Psoas muscle (tissue), 8 donors: ENCODE measurements around the gene MED4. TPM values are rescaled to one million over a fixed set of nuclear protein-coding genes. Genes with fewer than 3 reads are reported as not detected.

Experiments
- ATAC-seq, 4 donors: fragments of 200-7000 bp; cut with Tn5 transposase; one replicate each; pipeline ENCODE4 v1.9.1; 2020; ENCODE audit warnings: moderate library complexity in 3 of 4, mild to moderate bottlenecking in 2 of 4
- DNase-seq, 2 donors: peaks; one replicate each; pipeline ENCODE4 v3.0.0-alpha.2; 2020
- H3K27ac ChIP-seq: fragments of 200-600 bp; one replicate; pipeline ENCODE4 v1.8.0; 2022
- H3K27me3 ChIP-seq, 3 donors: fragments of 200-600 bp in 1 of 3; one replicate each; pipeline versions ENCODE4 v1.6.1 to v1.8.0; 2013 to 2022; ENCODE audit warnings: low read length in 2 of 3, mild to moderate bottlenecking in 2 of 3, moderate library complexity in 1 of 3; ENCODE audit not compliant: insufficient read depth in 3 of 3
- H3K36me3 ChIP-seq, 2 donors: fragments of 200-600 bp in 1 of 2; one replicate each; pipeline versions ENCODE4 v1.6.1 to v1.8.0; 2013 to 2022; ENCODE audit warnings: low read depth in 1 of 2, mild to moderate bottlenecking in 1 of 2, moderate library complexity in 1 of 2; ENCODE audit not compliant: insufficient read depth in 1 of 2
- H3K4me1 ChIP-seq: fragments of 200-600 bp; one replicate; pipeline ENCODE4 v1.8.0; 2022
- H3K4me3 ChIP-seq: fragments of 200-600 bp; one replicate; pipeline ENCODE4 v1.8.0; 2022; ENCODE audit warnings: mild to moderate bottlenecking
- H3K9me3 ChIP-seq: fragments of 200-600 bp; one replicate; pipeline ENCODE4 v1.8.0; 2022
- WGBS, 3 donors: extraction: QIAGEN DNeasy Blood & Tissue Kit; methylation state at CpG; one replicate each; pipeline versions ENCODE4 v1.1.6 to v1.1.7; 2013; 5-methylcytosine and 5-hydroxymethylcytosine counted together
- intact Hi-C, 2 donors: fragments of 100-400 bp; cut with DNase I; formaldehyde crosslinking; loops; one replicate each; pipeline versions ENCODE4 v1.11.0 to v1.14.2; 2022
- polyA plus RNA-seq, 3 donors: library from polyadenylated mRNA; stranded (reverse); fragments of 200-250 nt; gene quantifications; one replicate each; pipeline ENCODE4 v1.2.3, GENCODE V29; 2013
- total RNA-seq, 4 donors: library from RNA; stranded (reverse); fragmentation: NEBNext Ultra II Directional in 2 of 4; extraction: Animal tissue kit (Norgen Biotek cat#: 25700) in 2 of 4; gene quantifications; one replicate each; pipeline versions ENCODE4 v1.2.1 to v1.2.4, GENCODE V29; 2021 to 2023
- TF ChIP-seq, protein P1 (sequence below): fragments of 200-600 bp; IDR thresholded peaks from one replicate; pipeline ENCODE4 v1.8.0; 2022; ENCODE audit warnings: antibody characterized with exemption
- donor health status: healthy with polysubstance abuse.
- donor health status: DM: no; HTN: no; CAD: no; lungs with moderate emphysema.
- donor health status: Bipolar disorder and iron deficiency.
- donor health status: healthy.
- donor health status: DM: yes; HTN: yes; CAD: no.
- donor health status: DM: no; HTN: no; CAD: no.
- donor health status: DM: no; HTN: no; CAD: no.
- donor health status: DM: yes; HTN: yes; CAD: no.

MED4 gene
- total and polyA plus RNA-seq, 7 donors, result 41.3 to 81.0 (median 48.5) TPM

DNA sequence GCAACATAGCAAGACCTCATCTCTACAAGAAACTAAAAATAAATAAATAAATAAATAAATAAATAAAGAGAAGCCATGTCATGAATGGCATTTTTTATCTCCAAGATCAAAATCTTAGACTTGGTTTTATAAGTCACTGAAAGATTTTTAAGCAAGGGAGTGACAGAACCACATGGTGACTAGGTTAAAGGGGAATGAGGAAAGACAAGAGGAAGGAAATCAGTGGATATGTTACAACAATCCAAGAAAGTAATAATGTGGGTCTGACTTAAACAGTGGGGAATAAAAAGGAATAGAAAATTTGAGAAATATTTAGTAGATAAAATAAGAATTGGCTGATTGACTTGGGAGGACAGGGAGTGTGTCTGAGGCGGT is 18.8 kb upstream of the MED4 start:
- ATAC-seq (no peak), DNase-seq (no peak)
- intact Hi-C loops, result no loop called here
- H3K27me3 ChIP-seq, result no peaks in the 10 kb centered on the region
- H3K36me3 ChIP-seq, result no peaks in the 10 kb centered on the region
- no peak overlapping the region for H3K27ac ChIP-seq
- WGBS, 3 donors, result 80 to 96% (median 92%) methylated on average over 1 of the region's 1 CpG
- H3K4me1 ChIP-seq, result no peaks in the 10 kb centered on the region
- H3K9me3 ChIP-seq, result no peaks in the 10 kb centered on the region
- TF ChIP-seq, protein P1, sequence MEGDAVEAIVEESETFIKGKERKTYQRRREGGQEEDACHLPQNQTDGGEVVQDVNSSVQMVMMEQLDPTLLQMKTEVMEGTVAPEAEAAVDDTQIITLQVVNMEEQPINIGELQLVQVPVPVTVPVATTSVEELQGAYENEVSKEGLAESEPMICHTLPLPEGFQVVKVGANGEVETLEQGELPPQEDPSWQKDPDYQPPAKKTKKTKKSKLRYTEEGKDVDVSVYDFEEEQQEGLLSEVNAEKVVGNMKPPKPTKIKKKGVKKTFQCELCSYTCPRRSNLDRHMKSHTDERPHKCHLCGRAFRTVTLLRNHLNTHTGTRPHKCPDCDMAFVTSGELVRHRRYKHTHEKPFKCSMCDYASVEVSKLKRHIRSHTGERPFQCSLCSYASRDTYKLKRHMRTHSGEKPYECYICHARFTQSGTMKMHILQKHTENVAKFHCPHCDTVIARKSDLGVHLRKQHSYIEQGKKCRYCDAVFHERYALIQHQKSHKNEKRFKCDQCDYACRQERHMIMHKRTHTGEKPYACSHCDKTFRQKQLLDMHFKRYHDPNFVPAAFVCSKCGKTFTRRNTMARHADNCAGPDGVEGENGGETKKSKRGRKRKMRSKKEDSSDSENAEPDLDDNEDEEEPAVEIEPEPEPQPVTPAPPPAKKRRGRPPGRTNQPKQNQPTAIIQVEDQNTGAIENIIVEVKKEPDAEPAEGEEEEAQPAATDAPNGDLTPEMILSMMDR, result no peak
- no peak overlapping the region for H3K4me3 ChIP-seq

DNA sequence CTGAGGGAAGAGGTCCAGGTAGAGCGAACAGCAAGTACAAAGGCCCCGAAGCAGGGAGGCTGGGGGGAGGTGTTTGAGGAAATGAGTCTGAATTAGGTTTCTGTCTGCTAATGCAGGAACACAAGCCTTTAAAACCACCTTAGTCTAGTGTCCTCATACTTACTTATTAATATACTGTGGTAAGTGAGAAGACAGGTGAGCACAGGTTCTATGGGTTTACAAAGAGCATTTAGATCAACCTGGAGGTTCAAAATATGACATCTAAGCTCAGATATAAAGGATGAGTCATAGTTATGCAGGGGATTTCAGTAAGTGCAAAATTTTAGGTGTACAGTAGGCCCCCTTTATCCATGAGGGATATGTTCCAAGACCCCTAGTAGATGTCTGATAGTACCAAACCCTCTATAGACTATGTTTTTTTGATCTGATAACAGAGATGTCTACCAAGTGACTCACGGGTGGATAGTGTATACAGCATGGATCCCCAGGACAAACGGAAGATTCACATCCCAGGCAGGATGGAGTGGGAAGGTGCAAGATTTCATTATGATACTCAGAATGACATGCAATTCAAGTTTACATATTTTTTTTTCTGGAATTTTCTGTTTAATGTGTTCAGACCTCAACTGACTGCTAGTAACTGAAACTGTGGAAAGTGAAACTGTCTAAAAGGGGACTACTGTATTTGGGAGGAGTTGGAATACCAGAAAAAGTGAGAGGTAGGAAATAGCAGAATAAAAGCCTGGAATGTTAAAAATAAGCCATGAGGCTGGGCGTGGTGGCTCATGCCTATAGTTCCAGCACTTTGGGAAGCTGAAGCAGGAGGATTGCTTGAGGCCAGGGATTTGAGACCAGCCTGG is 18.2 kb upstream of the MED4 start:
- no peak for ATAC-seq
- intact Hi-C loops, result no loop called here
- no peaks in the 10 kb centered on the region for H3K27me3 ChIP-seq
- no peaks in the 10 kb centered on the region for H3K36me3 ChIP-seq
- H3K27ac ChIP-seq, result no peak overlapping the region
- H3K9me3 ChIP-seq, result no peaks in the 10 kb centered on the region
- no peak for DNase-seq
- H3K4me1 ChIP-seq, result no peaks in the 10 kb centered on the region
- TF ChIP-seq, protein P1, result no peak
- no peak overlapping the region for H3K4me3 ChIP-seq
- 79 to 89% (median 84%) methylated on average over 5 of the region's 5 CpGs for WGBS, 3 donors

DNA sequence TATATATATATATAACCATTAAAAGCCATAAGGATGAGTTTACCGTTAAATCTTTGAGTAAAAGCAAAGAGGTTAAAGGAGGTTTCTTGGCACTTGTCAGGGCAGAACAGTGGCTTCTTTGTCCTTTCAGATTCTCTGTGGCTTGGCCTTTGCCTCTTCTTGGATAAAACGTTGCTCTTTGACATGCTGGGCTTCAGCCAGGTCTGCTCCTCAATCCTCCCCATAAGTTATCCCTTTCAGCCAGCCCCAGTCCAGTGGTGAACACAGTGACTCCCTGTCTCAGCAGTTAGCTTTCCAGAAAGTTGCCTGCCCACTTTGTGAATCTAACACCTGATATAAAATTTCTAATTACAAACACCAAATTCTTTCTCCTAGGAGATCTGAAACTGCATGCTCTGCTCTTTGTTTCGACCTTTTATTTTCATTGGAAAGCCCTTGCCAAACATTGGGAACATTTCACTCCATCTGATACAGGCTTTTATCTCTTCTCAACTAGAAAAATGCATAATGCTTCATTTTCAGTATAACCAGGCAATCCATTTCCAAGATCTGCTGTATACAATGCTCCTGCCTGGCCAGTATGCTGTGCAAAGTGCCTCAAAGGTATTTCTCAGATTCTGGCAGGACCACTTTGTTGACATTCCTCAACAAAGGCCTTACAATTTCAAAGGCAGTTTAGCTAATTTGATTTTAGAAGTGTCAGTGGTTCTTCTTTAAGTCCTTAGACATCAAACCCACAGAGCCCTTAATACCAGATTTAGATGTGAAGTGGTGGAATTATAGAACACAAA is 16.2 kb upstream of the MED4 start:
- 12 to 22% (median 14%) methylated on average over 3 of the region's 3 CpGs for WGBS, 3 donors
- DNase-seq, result no peak
- no peaks in the 10 kb centered on the region for H3K9me3 ChIP-seq
- no peaks in the 10 kb centered on the region for H3K4me1 ChIP-seq
- ATAC-seq, result no peak
- intact Hi-C loops, result no loop called here
- TF ChIP-seq, protein P1, result no peak
- H3K36me3 ChIP-seq, result no peaks in the 10 kb centered on the region
- no peaks in the 10 kb centered on the region for H3K27me3 ChIP-seq
- H3K27ac ChIP-seq, result peak overlapping the region; percentile 39
- no peak overlapping the region for H3K4me3 ChIP-seq

DNA sequence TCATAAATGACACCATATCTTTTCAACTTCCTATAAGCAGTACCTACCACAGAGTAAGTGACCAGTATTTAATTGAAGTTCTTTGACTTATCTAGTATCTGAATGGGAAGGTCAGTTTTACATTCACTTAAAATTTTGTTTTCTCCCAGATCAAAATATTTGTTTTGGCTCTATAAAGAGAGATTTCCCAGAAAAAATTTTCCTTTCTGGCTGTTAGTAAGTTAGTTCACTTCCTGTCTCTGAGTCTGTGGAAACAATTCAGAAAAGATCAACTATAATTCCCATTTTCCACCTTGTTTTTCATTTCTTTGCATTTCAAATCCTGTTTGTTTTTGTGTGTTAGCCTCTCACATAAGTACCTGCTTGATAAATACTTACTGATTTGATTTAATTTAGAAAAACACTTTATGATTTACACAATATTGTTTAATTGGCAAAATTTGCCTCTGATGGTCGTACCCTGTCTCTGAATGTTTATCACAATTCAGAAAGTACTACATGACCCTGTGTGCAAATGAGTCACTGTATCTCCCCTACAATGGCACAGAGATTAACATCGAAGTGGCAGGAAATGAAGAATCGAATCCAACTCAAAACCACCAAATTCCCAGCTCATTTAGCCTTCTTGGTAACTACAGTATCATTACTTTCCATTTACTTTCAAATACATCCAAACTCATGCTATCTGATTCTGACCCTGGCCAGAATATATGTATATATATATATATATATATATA is 15.4 kb upstream of the MED4 start:
- TF ChIP-seq, protein P1, result no peak
- DNase-seq, result no peak
- 14 to 44% (median 17%) methylated on average over 3 of the region's 3 CpGs for WGBS, 3 donors
- intact Hi-C loops, result no loop called here
- Histone ChIP-seq H3K36me3 (no peaks in the 10 kb centered on the region), H3K4me3 (no peak overlapping the region), H3K4me1 (no peaks in the 10 kb centered on the region), H3K27ac (peak overlapping the region; percentile 39), H3K9me3 (no peaks in the 10 kb centered on the region), H3K27me3 (no peaks in the 10 kb centered on the region)
- no peak for ATAC-seq
